Measurements from ENCODE around the gene FLT3LG. TPM values are rescaled to one million over a fixed set of nuclear protein-coding genes. Genes with fewer than 3 reads are reported as not detected.

The FLT3LG gene
- total and polyA plus RNA-seq, 9 of the 15 experiments (the other 6 are each of a cell fraction or from before 2014, with no cell fraction given) = 0.31 to 6.4 (median 1.1) TPM

GRCh38 chr19:49473868-49474541, at the start of gene FLT3LG (continued):
- TF ChIP-seq RBM25 (IDR thresholded peaks at IDR 0.05; ENCODE audit: low read depth, low read length, severe bottlenecking) (no peak), IRF9 (tag; IDR thresholded peaks at IDR 0.05) (no peak), CBFB (CRISPR knock-in tag; IDR thresholded peaks at IDR 0.05) (no peak), MEIS2 (IDR thresholded peaks at IDR 0.05; ENCODE audit: partially characterized antibody) (peak; percentile 8), ELF4 (CRISPR knock-in tag; IDR thresholded peaks at IDR 0.05) (no peak), ATF2 (CRISPR knock-in tag; IDR thresholded peaks at IDR 0.05) (no peak), SOX6 (IDR thresholded peaks at IDR 0.05) (peak; percentile 41; the same call in 1 of the 2 replicates), ESRRB (CRISPR knock-in tag; IDR thresholded peaks at IDR 0.05; ENCODE audit: borderline replicate concordance) (no peak), TCF3 (CRISPR knock-in tag; IDR thresholded peaks at IDR 0.05) (no peak), CLOCK (CRISPR knock-in tag; IDR thresholded peaks at IDR 0.05; ENCODE audit: borderline replicate concordance) (no peak), SP2 (IDR thresholded peaks at IDR 0.05; ENCODE audit: extremely low read depth, low read depth, low read length, poor library complexity, severe bottlenecking) (no peak), GATAD2B (IDR thresholded peaks at IDR 0.05; ENCODE audit: borderline replicate concordance) (no peak), TRIM25 (IDR thresholded peaks at IDR 0.05; ENCODE audit: borderline replicate concordance) (no peak), HLTF (IDR thresholded peaks at IDR 0.05) (0 out of 2 replicates have a peak, but pooled peaks have one; percentile 45), POU5F1 (IDR thresholded peaks at IDR 0.05; ENCODE audit: borderline replicate concordance, low read depth, low read length, partially characterized antibody) (peak; percentile 28), KLF1 (tag; IDR thresholded peaks at IDR 0.05) (no peak), MAFK (IDR thresholded peaks at IDR 0.05; ENCODE audit: low read length) (no peak), CBFA2T3 (IDR thresholded peaks at IDR 0.05) (no peak), NR0B1 (IDR thresholded peaks at IDR 0.05; ENCODE audit: partially characterized antibody) (no peak), LCOR (CRISPR knock-in tag; IDR thresholded peaks at IDR 0.05) (peak; percentile 72; the same call in 1 of the 2 replicates), MEF2D (tag; conservative IDR thresholded peaks at IDR 0.05; ENCODE audit: low read depth) (no peak)
